A673 (cell line): ENCODE results near the gene WDR20.

ENCODE experiments used
- CTCF ChIP-seq: fragments of 300-800, 200-600 bp; sonication (generic); conservative IDR thresholded peaks from 2 replicates; pipeline ENCODE4 v1.5.1; 2017; ENCODE audit warnings: low read depth, mild to moderate bottlenecking, antibody characterized with exemption, low read length, moderate library complexity, mixed read lengths
- EZH2 ChIP-seq: fragments of 200-600 bp; sonication (generic); IDR thresholded peaks from 2 replicates; pipeline ENCODE4 v1.6.1; 2017; ENCODE audit warnings: borderline replicate concordance, low read depth, mild to moderate bottlenecking, mixed read lengths, antibody characterized with exemption, low read length; ENCODE audit not compliant: poor library complexity, severe bottlenecking

DNA sequence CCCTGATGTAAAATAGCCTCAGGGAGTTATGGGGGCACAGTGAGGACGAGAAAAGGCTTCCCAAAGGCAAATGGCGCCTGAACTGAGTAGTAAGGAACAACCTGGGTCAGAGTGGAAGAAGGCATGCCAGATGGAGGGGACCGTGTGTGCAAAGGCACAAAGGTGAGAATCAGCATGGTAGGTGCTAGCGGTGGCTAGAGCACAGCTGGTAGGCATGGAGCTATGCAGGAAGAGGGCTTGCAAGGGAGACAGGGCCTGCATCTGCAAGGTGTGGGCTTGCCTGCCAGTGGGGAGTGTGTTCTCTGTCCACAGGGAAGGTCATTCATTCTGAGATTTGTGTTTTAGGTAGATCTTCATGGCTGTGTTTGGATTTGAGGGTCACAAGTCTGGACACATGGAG lies 34.3 kb upstream of the WDR20 start:
- TF ChIP-seq CTCF (no peak), EZH2 (no peak)
